WTC11 (cell line): ENCODE data around the gene MDK. TPM values are rescaled to one million over a fixed set of nuclear protein-coding genes. Genes with fewer than 3 reads are reported as not detected.

Experiments
- ATAC-seq: fragments of 200-7000 bp; cut with Tn5 transposase; 2 replicates; pipeline ENCODE4 v1.10.0; 2021; ENCODE audit warnings: mild to moderate bottlenecking, moderate library complexity
- CTCF ChIA-PET: fragments of 300-600 bp; sonication (Branson Sonifier 250); formaldehyde crosslinking; loops from one replicate; lab custom pipeline; 2021; ENCODE audit warnings: antibody characterized with exemption; lab: Charles Lee
- POLR2A ChIA-PET: fragments of 350-600 bp; sonication (Branson Sonifier 250); formaldehyde crosslinking; loops from one replicate; lab custom pipeline; 2021; ENCODE audit warnings: antibody characterized with exemption; lab: Charles Lee
- DNase-seq: peaks from one replicate; pipeline ENCODE4 v3.0.0; 2021; ENCODE audit warnings: low spot score
- H3K27ac Mint-ChIP-seq: 2 replicates; pipeline ENCODE4 v1.8.0; 2021; ENCODE audit warnings: mixed read lengths
- H3K27me3 Mint-ChIP-seq: 2 replicates; pipeline ENCODE4 v1.8.0; 2021; ENCODE audit warnings: low read depth, mild to moderate bottlenecking, moderate library complexity, mixed read lengths
- H3K36me3 Mint-ChIP-seq: 2 replicates; pipeline ENCODE4 v1.8.0; 2021; ENCODE audit warnings: mixed read lengths
- H3K4me1 Mint-ChIP-seq: 2 replicates; pipeline ENCODE4 v1.8.0; 2022; ENCODE audit warnings: mixed read lengths
- H3K4me3 Mint-ChIP-seq: 2 replicates; pipeline ENCODE4 v1.8.0; 2021; ENCODE audit warnings: mild to moderate bottlenecking, moderate library complexity, mixed read lengths
- H3K9me3 Mint-ChIP-seq: 2 replicates; pipeline ENCODE4 v1.8.0; 2021; ENCODE audit warnings: mixed read lengths
- ARID4B ChIP-seq: sonication (generic); formaldehyde crosslinking; IDR thresholded peaks from 2 replicates; pipeline ENCODE4 v1.8.0; 2023; ENCODE audit warnings: missing genetic modification reagents, mild to moderate bottlenecking, borderline replicate concordance
- CBFB ChIP-seq: sonication (generic); formaldehyde crosslinking; IDR thresholded peaks from 2 replicates; pipeline ENCODE4 v1.8.1; 2022; ENCODE audit warnings: mild to moderate bottlenecking, low read depth, missing genetic modification reagents
- CREM ChIP-seq: sonication (generic); formaldehyde crosslinking; IDR thresholded peaks from 2 replicates; pipeline ENCODE4 v1.8.1; 2022; ENCODE audit warnings: mild to moderate bottlenecking, missing genetic modification reagents, moderate library complexity
- ELF4 ChIP-seq: sonication (generic); formaldehyde crosslinking; IDR thresholded peaks from 2 replicates; pipeline ENCODE4 v1.8.1; 2022; ENCODE audit warnings: low read depth, mild to moderate bottlenecking, moderate library complexity, missing genetic modification reagents
- EMX1 ChIP-seq: fragments of 250-450 bp; sonication (Bioruptor Pico); IDR thresholded peaks from 2 replicates; pipeline ENCODE4 v1.8.0; 2021; ENCODE audit warnings: mild to moderate bottlenecking
- ESRRA ChIP-seq: sonication (generic); formaldehyde crosslinking; IDR thresholded peaks from 2 replicates; pipeline ENCODE4 v1.8.1; 2022; ENCODE audit warnings: mild to moderate bottlenecking, missing genetic modification reagents, borderline replicate concordance
- JUN ChIP-seq: sonication (generic); formaldehyde crosslinking; IDR thresholded peaks from 2 replicates; pipeline ENCODE4 v1.8.0; 2023; ENCODE audit warnings: mild to moderate bottlenecking, missing genetic modification reagents
- MAX ChIP-seq: sonication (generic); formaldehyde crosslinking; IDR thresholded peaks from 2 replicates; pipeline ENCODE4 v1.8.0; 2022; ENCODE audit warnings: mild to moderate bottlenecking, missing genetic modification reagents
- MYBL2 ChIP-seq: sonication (generic); formaldehyde crosslinking; IDR thresholded peaks from 2 replicates; pipeline ENCODE4 v1.8.1; 2023; ENCODE audit warnings: mild to moderate bottlenecking, moderate library complexity, missing genetic modification reagents
- NFE2L1 ChIP-seq: sonication (generic); formaldehyde crosslinking; IDR thresholded peaks from 2 replicates; pipeline ENCODE4 v1.8.1; 2023; ENCODE audit warnings: missing genetic modification reagents
- NR3C1 ChIP-seq: sonication (generic); formaldehyde crosslinking; conservative IDR thresholded peaks from 2 replicates; pipeline ENCODE4 v1.8.1; 2023; ENCODE audit warnings: low read depth, mild to moderate bottlenecking, missing genetic modification reagents
- PRDM15 ChIP-seq: sonication (generic); formaldehyde crosslinking; IDR thresholded peaks from 2 replicates; pipeline ENCODE4 v1.8.0; 2022; ENCODE audit warnings: missing genetic modification reagents
- PREB ChIP-seq: sonication (generic); formaldehyde crosslinking; IDR thresholded peaks from 2 replicates; pipeline ENCODE4 v1.8.1; 2022; ENCODE audit warnings: mild to moderate bottlenecking, missing genetic modification reagents, moderate library complexity, borderline replicate concordance
- SOX15 ChIP-seq: fragments of 250-450 bp; sonication (Bioruptor Pico); IDR thresholded peaks from 2 replicates; pipeline ENCODE4 v1.9.0; 2021; ENCODE audit warnings: mild to moderate bottlenecking
- ZBTB21 ChIP-seq: sonication (generic); formaldehyde crosslinking; IDR thresholded peaks from 2 replicates; pipeline ENCODE4 v1.8.1; 2023; ENCODE audit warnings: mild to moderate bottlenecking, missing genetic modification reagents, borderline replicate concordance
- ZNF138 ChIP-seq: sonication (generic); formaldehyde crosslinking; conservative IDR thresholded peaks from 2 replicates; pipeline ENCODE4 v1.8.1; 2022; ENCODE audit warnings: mild to moderate bottlenecking, moderate library complexity, missing genetic modification reagents
- ZNF219 ChIP-seq: sonication (generic); formaldehyde crosslinking; IDR thresholded peaks from 2 replicates; pipeline ENCODE4 v1.8.0; 2023; ENCODE audit warnings: missing genetic modification reagents, mild to moderate bottlenecking, borderline replicate concordance
- ZNF281 ChIP-seq: sonication (generic); formaldehyde crosslinking; IDR thresholded peaks from 2 replicates; pipeline ENCODE4 v1.8.0; 2023; ENCODE audit warnings: mild to moderate bottlenecking, missing genetic modification reagents
- ZNF317 ChIP-seq: sonication (generic); formaldehyde crosslinking; IDR thresholded peaks from 2 replicates; pipeline ENCODE4 v1.8.1; 2023; ENCODE audit warnings: low read depth, mild to moderate bottlenecking, moderate library complexity, missing genetic modification reagents, borderline replicate concordance
- total RNA-seq: library from RNA; stranded (reverse); gene quantifications from 3 replicates; pipeline ENCODE4 v1.2.3, GENCODE V29; 2021

Gene MDK
- total RNA-seq, 1 experiment from 2014 or later, result 560 TPM

GRCh38 chr11:46339816-46340215 lies 41.7 kb upstream of the MDK start:
- H3K4me1 Mint-ChIP-seq, result peaks cover 97% of the 10 kb centered on the region
- ChIA-PET POLR2A (interaction anchor here (1.3 to 2.2 kb wide), 5 partner anchors 13 to 97 kb away, joined by 3 to 10 read pairs (median 5); partner anchors contain the start of gene CREB3L1), CTCF (interaction anchor here (0.7 to 5.6 kb wide), 12 partner anchors 11 to 102 kb away, joined by 3 to 62 read pairs (median 5); partner anchors contain the start of gene CHRM4)
- TF ChIP-seq ELF4 (CRISPR knock-in tag) (no peak), PREB (CRISPR knock-in tag) (no peak), CREM (CRISPR knock-in tag) (no peak), JUN (no peak), ZNF138 (CRISPR knock-in tag) (no peak), ESRRA (CRISPR knock-in tag) (no peak), PRDM15 (no peak), SOX15 (no peak), EMX1 (CRISPR knock-in tag) (no peak), ZBTB21 (CRISPR knock-in tag) (no peak), CBFB (CRISPR knock-in tag) (no peak), ZNF317 (CRISPR knock-in tag) (no peak), ZNF219 (CRISPR knock-in tag) (no peak), MAX (CRISPR knock-in tag) (no peak), NR3C1 (no peak)
- no peaks in the 10 kb centered on the region for H3K9me3 Mint-ChIP-seq
- DNase-seq (no peak), ATAC-seq (no peak)
- H3K27me3 Mint-ChIP-seq, result peaks cover 2% of the 10 kb centered on the region
- H3K36me3 Mint-ChIP-seq, result no peaks in the 10 kb centered on the region
- peak overlapping the region; percentile 99 for H3K27ac Mint-ChIP-seq
- H3K4me3 Mint-ChIP-seq, result peak overlapping the region; percentile 32; the same call in 1 of the 2 replicates

- no peak for ATAC-seq
- ChIA-PET CTCF (interaction anchor here (0.8 to 5.6 kb wide), 7 partner anchors 10 to 104 kb away, joined by 4 to 62 read pairs (median 9); no protein-coding TSS in a partner anchor), POLR2A (no interaction called here)
These were observed 40.0 kb upstream of the MDK start for GRCh38 chr11:46341454-46341853.

More at GRCh38 chr11:46341454-46341853, 40.0 kb upstream of the MDK start:
- no peaks in the 10 kb centered on the region for H3K36me3 Mint-ChIP-seq
- TF ChIP-seq ZNF281 (CRISPR knock-in tag) (no peak), NR3C1 (0 out of 2 replicates have a peak, but pooled peaks have one; percentile 20), ZNF317 (CRISPR knock-in tag) (no peak), MYBL2 (CRISPR knock-in tag) (no peak), SOX15 (no peak), NFE2L1 (no peak), ARID4B (CRISPR knock-in tag) (no peak)
- H3K27me3 Mint-ChIP-seq, result peaks cover 7% of the 10 kb centered on the region; the same call in 1 of the 2 replicates
- no peak for DNase-seq
- no peaks in the 10 kb centered on the region for H3K9me3 Mint-ChIP-seq
- H3K4me3 Mint-ChIP-seq, result no peak overlapping the region
- H3K4me1 Mint-ChIP-seq, result peaks cover 97% of the 10 kb centered on the region
- H3K27ac Mint-ChIP-seq, result peak overlapping the region; percentile 70
